D721Med (cell line): ENCODE results near the gene PJVK.

Source experiments
- DNase-seq: peaks from one replicate; pipeline ENCODE4 v3.0.0; 2011; ENCODE audit warnings: low spot score; ENCODE audit not compliant: insufficient read length
- FAIRE-seq: peaks from 2 replicates; lab custom pipeline; 2011; peaks lifted over from hg19 to GRCh38; lab: Jason Lieb, UNC
- TF ChIP-seq, protein P1 (sequence below): IDR thresholded peaks from 2 replicates; pipeline ENCODE4 v1.5.1; 2012; ENCODE audit warnings: mild to moderate bottlenecking, control low read depth; ENCODE audit not compliant: insufficient read depth; ENCODE audit errors: missing control alignments

PJVK gene

DNA sequence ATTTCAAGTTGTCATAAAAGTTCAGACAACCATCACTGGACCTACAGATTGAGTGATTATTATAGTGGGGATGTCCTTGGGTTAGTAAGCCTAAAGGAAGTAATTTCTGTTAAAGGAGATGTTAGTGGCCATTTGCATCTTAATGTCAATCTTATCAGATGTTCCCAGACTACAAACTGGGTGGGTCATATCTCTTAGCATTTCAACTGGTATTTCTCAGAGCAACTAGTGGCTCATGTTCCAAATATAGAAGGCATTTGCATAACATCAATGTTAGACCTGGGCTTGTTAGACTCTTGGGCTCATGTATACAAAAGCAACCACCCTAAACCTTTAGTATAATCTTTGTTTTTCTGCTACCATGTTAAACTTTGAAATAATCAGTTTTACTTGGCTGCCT is 47.0 kb downstream of the PJVK start:
- DNase-seq (no peak), FAIRE-seq (no peak)
- TF ChIP-seq, protein P1, sequence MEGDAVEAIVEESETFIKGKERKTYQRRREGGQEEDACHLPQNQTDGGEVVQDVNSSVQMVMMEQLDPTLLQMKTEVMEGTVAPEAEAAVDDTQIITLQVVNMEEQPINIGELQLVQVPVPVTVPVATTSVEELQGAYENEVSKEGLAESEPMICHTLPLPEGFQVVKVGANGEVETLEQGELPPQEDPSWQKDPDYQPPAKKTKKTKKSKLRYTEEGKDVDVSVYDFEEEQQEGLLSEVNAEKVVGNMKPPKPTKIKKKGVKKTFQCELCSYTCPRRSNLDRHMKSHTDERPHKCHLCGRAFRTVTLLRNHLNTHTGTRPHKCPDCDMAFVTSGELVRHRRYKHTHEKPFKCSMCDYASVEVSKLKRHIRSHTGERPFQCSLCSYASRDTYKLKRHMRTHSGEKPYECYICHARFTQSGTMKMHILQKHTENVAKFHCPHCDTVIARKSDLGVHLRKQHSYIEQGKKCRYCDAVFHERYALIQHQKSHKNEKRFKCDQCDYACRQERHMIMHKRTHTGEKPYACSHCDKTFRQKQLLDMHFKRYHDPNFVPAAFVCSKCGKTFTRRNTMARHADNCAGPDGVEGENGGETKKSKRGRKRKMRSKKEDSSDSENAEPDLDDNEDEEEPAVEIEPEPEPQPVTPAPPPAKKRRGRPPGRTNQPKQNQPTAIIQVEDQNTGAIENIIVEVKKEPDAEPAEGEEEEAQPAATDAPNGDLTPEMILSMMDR, result no peak

DNA sequence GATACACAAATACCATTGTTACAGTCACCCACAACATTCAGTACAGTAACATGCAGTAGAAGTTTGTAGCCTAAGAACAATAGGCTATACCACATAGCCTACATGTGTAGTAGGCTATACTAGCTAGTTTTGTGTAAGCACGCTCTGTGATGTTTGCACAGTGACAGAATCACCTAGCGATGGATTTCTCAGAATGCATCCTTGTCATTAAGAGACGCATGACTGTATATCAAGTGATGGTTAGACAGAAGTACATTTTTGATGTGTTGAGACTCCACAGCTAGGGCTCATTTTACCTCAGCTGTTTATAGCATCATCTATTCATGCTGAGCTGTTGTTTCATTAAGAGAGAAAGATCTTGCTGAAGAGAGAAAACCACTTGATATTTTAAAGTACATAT is 48.5 kb downstream of the PJVK start:
- TF ChIP-seq, protein P1, result no peak
- no peak for FAIRE-seq
- DNase-seq, result no peak

DNA sequence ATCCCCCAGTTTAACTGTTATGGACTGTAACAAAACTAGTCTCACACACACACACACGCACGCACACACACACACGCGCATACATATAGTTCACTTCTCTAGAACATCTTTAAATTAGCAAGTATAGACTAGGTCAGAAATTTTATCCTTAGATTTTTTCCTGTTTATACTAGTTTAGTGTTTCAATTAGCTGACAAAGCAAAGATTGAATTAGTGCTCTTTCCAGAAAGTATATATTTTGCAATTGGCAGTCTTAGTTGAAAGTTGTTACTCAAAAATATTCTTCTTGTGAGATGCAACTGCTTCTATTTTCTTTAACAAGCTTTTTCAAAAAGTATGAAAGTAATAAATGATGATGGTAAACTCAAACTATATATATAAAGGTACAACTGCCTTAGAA is 51.6 kb downstream of the PJVK start:
- no peak for FAIRE-seq
- no peak for DNase-seq
- TF ChIP-seq, protein P1, result no peak

DNA sequence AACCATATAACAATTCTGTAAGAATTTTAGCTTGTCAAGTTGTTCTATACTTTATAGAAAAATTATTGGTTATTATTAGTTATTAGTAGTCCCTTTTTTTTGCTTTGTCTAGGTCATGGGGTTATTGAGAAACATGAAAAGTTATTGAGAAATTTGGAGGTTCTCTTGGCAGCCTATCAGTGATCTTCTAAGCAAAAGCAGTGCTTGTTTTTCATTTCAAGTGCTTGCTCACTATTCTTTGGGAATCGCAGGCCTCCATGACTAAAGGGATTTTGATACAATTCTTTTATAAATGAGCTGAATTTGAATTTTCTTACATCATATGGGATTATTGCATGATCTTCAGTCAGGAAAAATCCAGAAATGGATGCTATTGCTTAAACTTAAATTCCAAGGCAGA is 54.9 kb downstream of the PJVK start:
- no peak for DNase-seq
- TF ChIP-seq, protein P1, result no peak
- no peak for FAIRE-seq

DNA sequence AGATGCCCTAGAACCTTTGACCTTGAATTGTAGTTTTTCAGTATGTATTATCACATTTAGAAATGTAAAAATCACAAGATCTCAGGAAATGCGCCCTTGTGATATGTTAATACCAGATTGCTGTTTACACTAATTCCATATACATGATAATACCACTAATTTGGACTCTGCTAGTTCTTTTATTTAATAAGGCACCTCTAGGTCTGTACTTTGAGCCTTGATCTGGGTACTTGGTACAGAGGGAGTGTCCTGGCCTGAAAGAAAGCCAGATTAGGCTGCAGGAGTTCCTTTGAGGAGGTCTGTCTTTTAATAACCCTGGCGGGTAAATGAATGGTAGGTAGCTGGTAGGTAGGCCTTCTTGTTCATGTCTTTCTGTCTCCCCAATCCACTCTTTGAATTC is 55.3 kb downstream of the PJVK start:
- DNase-seq (no peak), FAIRE-seq (no peak)
- TF ChIP-seq, protein P1, result no peak

DNA sequence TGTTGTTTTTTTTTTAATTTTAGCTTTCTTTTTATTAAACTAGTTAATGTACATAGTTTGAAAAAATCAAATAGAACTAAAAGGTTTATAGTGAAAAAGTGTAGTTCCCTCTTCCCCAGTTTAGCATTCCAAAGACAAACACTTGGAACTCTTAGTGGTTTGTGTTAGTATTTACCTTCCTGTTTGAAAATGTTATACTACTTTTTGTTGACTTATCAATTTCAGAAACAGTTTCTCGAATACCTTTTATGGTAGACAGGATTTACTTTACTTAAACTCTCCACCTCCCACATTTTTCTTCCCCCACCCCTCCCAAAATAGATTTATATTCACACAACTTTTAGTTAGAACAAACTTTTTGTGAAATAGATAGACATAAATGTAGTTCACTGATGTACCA is 55.8 kb downstream of the PJVK start:
- TF ChIP-seq, protein P1, result no peak
- DNase-seq (no peak), FAIRE-seq (no peak)

DNA sequence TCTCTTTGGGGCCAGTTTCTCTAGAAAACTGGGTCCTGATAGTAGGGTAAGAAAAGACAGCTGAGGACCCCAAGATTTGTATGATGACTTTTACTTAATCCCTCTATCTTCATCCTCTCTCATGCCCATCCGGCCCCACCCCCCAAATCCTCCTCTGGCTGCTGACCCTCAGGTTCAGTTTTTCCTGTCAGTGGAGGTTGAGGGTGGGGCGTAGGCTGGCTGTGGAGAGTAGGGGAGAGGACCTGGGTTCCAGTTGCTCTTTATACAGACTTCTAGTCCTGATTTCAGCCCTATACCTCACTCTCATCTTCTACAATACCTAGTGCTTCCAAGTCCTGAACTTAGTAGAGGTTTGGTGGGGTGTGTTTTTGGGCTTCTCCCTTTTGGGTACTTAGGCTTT is 57.5 kb downstream of the PJVK start:
- no peak for FAIRE-seq
- no peak for DNase-seq
- TF ChIP-seq, protein P1, result no peak
